Ascending aorta (tissue), 2 donors: ENCODE data around the gene RSPH4A. TPM values are rescaled to one million over a fixed set of nuclear protein-coding genes. Genes with fewer than 3 reads are reported as not detected.

Experiments
- DNase-seq, 2 donors: peaks; one replicate each; pipeline ENCODE4 v3.0.0-alpha.2; 2019; ENCODE audit warnings: low spot score in 2 of 2
- H3K27ac ChIP-seq, 2 donors: fragments of 200-600 bp; sonication (generic); one replicate each; pipeline ENCODE4 v1.5.1; 2016 to 2017; ENCODE audit warnings: mild to moderate bottlenecking in 1 of 2
- H3K27me3 ChIP-seq: fragments of 200-600 bp; sonication (generic); one replicate; pipeline ENCODE4 v1.5.1; 2017
- H3K36me3 ChIP-seq, 2 donors: fragments of 200-600 bp; sonication (generic); one replicate each; pipeline ENCODE4 v1.5.1; 2016
- H3K4me1 ChIP-seq, 2 donors: fragments of 200-600 bp; sonication (generic); one replicate each; pipeline ENCODE4 v1.5.1; 2016 to 2017; ENCODE audit warnings: mild to moderate bottlenecking in 1 of 2
- H3K4me3 ChIP-seq, 2 donors: fragments of 200-600 bp; sonication (generic); one replicate each; pipeline ENCODE4 v1.5.1; 2016 to 2017; ENCODE audit warnings: mild to moderate bottlenecking in 1 of 2
- H3K9me3 ChIP-seq, 2 donors: fragments of 200-600 bp; sonication (generic); one replicate each; pipeline ENCODE4 v1.5.1; 2016
- CTCF ChIP-seq, 3 experiments: fragments of 200-600 bp in 2 of 3; fragments of 450-650 bp in 1 of 3; sonication (generic) in 2 of 3; IDR thresholded peaks; one replicate each; pipeline ENCODE4 v1.5.1; 2016 to 2019; ENCODE audit warnings: antibody characterized with exemption in 3 of 3, mild to moderate bottlenecking in 1 of 3, moderate library complexity in 1 of 3
- intact Hi-C: fragments of 100-400 bp; cut with DNase I; formaldehyde crosslinking; loops from one replicate; pipeline ENCODE4 v1.15.1; 2023
- total RNA-seq: library from RNA; depleted of rRNA; stranded (reverse); fragments of >200 nt; gene quantifications from one replicate; pipeline ENCODE4 v1.1.0, GENCODE V29; 2016

RSPH4A gene
- total RNA-seq, 1 donor from 2014 or later: 17.9 TPM

DNA sequence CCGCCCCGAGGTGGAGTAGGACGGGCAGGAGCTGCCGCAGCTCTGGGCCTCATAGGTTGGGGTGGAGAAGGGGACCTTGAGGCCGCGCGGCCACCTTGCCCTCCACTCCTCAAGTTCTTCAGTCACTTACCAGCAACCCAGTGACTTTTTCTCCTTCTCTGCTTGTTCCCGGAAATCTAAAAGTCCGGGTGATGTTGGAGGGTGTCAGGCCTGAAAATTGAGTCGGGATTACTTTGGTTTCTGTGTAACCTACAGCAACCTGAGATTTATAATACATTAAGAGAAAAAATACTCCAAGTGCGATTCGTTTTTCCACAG, 44.6 kb upstream of the RSPH4A start:
- peak overlapping the region; percentile 68 to 74 for H3K4me3 ChIP-seq
- TF ChIP-seq CTCF (IDR thresholded peaks at IDR 0.05): no peak
- H3K4me1 ChIP-seq: peaks cover 0 to 14% of the 10 kb centered on the region in 2 donors
- peak overlapping the region; percentile 89 to 92 for H3K27ac ChIP-seq
- no peaks in the 10 kb centered on the region for H3K27me3 ChIP-seq
- H3K9me3 ChIP-seq: no peaks in the 10 kb centered on the region
- DNase-seq: no peak
- peaks cover 0 to 20% of the 10 kb centered on the region in 2 donors for H3K36me3 ChIP-seq
- intact Hi-C loops: loop anchor here (1.0 to 5.0 kb wide), 4 partner anchors 45 to 293 kb away; partner anchors contain the start of genes CALHM5, RSPH4A, TSPYL1 and ZUP1

- DNase-seq: no peak
- Histone ChIP-seq H3K4me3 (peak overlapping the region; percentile 68 to 74), H3K27me3 (no peaks in the 10 kb centered on the region), H3K9me3 (no peaks in the 10 kb centered on the region), H3K27ac (peak overlapping the region; percentile 89 to 92), H3K36me3 (peaks cover 0 to 22% of the 10 kb centered on the region in 2 donors), H3K4me1 (peaks cover 0 to 14% of the 10 kb centered on the region in 2 donors)
- intact Hi-C loops: loop anchor here (5.0 kb wide), 1 partner anchor 95 kb away; the partner anchor contains the start of gene ZUP1
- TF ChIP-seq CTCF (IDR thresholded peaks at IDR 0.05): no peak
These were observed 44.1 kb upstream of the RSPH4A start for GRCh38 chr6:116572162-116572561.

DNA sequence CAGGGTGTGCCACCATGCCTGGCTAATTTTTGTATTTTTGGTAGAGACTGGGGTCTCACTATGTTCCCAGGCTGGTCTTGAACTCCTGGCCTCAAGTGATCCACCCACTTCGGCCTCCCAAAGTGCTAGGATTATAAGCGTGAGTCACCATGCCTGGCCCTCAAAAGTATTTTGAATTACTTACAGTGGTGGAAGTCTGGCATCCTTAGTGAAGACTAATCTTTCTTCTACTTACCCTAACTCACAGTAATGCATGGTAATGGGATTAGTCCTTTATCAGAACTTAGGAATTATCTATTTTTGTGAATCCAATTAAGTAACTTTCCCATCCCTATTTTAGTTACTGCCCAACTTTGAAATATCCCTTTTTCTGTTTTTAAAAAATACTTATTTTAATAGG, 41.1 kb upstream of the RSPH4A start:
- Histone ChIP-seq H3K9me3 (no peaks in the 10 kb centered on the region), H3K36me3 (peaks cover 0 to 29% of the 10 kb centered on the region in 2 donors), H3K27ac (no peak overlapping the region), H3K27me3 (no peaks in the 10 kb centered on the region), H3K4me1 (peaks cover 0 to 12% of the 10 kb centered on the region in 2 donors), H3K4me3 (no peak overlapping the region)
- DNase-seq: no peak
- intact Hi-C loops: no loop called here
- TF ChIP-seq CTCF (IDR thresholded peaks at IDR 0.05): no peak

DNA sequence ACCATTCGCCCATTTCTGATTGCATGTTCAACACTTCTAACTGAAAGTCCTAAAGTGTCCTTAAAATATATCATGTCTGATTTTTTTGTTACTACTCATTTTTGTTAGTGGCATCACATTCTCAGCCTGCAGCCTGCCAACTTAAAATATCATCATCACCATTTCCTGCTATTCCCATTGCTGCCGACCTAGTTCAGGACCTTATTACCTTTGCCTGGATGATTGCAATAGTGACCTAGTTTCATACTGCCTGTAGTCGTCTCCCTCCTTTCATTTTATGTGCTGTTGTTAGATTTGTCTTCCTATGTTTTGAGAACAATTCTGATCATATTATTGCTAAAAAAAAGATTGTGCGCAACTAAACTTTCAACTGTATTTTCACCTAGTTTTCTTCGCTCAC, 38.8 kb upstream of the RSPH4A start:
- Histone ChIP-seq H3K27me3 (no peaks in the 10 kb centered on the region), H3K4me3 (no peak overlapping the region), H3K9me3 (no peaks in the 10 kb centered on the region), H3K36me3 (peaks cover 0 to 29% of the 10 kb centered on the region in 2 donors), H3K4me1 (peaks cover 0 to 11% of the 10 kb centered on the region in 2 donors), H3K27ac (no peak overlapping the region)
- intact Hi-C loops: no loop called here
- no peak for DNase-seq
- TF ChIP-seq CTCF (IDR thresholded peaks at IDR 0.05): no peak

DNA sequence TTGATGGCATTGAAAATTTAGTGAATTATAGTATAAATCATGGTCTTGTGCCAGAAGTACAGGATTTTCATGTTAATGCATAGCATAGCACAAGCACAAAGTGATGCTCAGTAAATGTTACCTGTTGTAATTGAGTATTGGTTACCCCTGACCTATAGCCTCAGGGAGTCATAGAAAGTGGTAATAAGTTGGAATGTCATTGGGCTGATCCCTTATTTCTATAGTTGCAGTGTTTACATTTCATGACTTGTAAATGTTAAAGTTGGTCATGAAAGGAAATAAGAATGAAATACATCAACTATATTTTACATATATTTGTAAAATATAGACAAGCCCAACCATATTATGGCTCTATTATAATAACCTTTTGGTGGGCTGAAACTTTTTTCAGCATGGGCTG, 37.9 kb upstream of the RSPH4A start:
- Histone ChIP-seq H3K9me3 (no peaks in the 10 kb centered on the region), H3K27me3 (no peaks in the 10 kb centered on the region), H3K27ac (no peak overlapping the region), H3K4me1 (peaks cover 0 to 3% of the 10 kb centered on the region in 2 donors), H3K4me3 (no peak overlapping the region), H3K36me3 (peaks cover 0 to 36% of the 10 kb centered on the region in 2 donors)
- no peak for TF ChIP-seq CTCF (IDR thresholded peaks at IDR 0.05)
- intact Hi-C loops: no loop called here
- DNase-seq: no peak

DNA sequence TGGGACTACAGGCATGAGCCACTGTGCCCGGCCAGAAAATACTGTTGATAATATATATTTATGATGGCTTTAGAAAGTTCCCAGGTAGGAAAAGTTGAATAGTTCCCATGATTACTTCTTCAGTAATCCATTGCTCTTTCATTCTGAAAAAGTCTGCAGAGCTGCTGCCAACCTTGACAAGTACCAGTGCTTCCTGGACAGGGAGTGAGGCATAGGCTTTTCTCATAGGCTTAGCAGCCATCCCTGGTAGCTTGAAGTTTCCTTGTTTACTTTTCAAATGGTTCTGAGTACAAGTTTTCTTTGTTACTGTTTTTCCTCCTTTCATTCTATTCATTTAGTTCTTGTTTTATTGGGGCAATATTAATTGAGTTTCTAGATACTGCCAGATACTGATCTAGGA, 37.1 kb upstream of the RSPH4A start:
- TF ChIP-seq CTCF (IDR thresholded peaks at IDR 0.05): no peak
- H3K27me3 ChIP-seq: no peaks in the 10 kb centered on the region
- H3K4me1 ChIP-seq: no peaks in the 10 kb centered on the region
- H3K27ac ChIP-seq: no peak overlapping the region
- H3K9me3 ChIP-seq: no peaks in the 10 kb centered on the region
- H3K4me3 ChIP-seq: no peak overlapping the region
- no peak for DNase-seq
- H3K36me3 ChIP-seq: peaks cover 0 to 39% of the 10 kb centered on the region in 2 donors
- intact Hi-C loops: no loop called here
